Effector memory CD4-positive, alpha-beta T cell (primary cell): ENCODE results near the gene FAM193A.

Experiments used
- DNase-seq, 3 donors: peaks; one replicate each; pipeline ENCODE4 v3.0.0-alpha.2; 2020
- H3K27ac ChIP-seq: 2 replicates; pipeline ENCODE4 v1.7.0; 2013; ENCODE audit warnings: mild to moderate bottlenecking, low read length, moderate library complexity; ENCODE audit not compliant: insufficient read depth, poor library complexity, severe bottlenecking
- H3K27me3 ChIP-seq: replicated peaks from 2 replicates; pipeline ENCODE4 v1.7.0; 2013; ENCODE audit warnings: mild to moderate bottlenecking, low read length; ENCODE audit not compliant: insufficient read depth, control insufficient read depth, poor library complexity, severe bottlenecking
- H3K36me3 ChIP-seq: 2 replicates; pipeline ENCODE4 v1.7.0; 2013; ENCODE audit warnings: mild to moderate bottlenecking, low read length, moderate library complexity; ENCODE audit not compliant: control insufficient read depth, insufficient read depth
- H3K4me1 ChIP-seq: 2 replicates; pipeline ENCODE4 v1.7.0; 2013; ENCODE audit warnings: low read length, mild to moderate bottlenecking; ENCODE audit not compliant: control insufficient read depth, insufficient read depth, poor library complexity, severe bottlenecking
- H3K4me3 ChIP-seq: 2 replicates; pipeline ENCODE4 v1.7.0; 2013; ENCODE audit warnings: low read length, low read depth, mild to moderate bottlenecking; ENCODE audit not compliant: insufficient read depth, poor library complexity, severe bottlenecking
- H3K9me3 ChIP-seq: 2 replicates; pipeline ENCODE4 v1.7.0; 2013; ENCODE audit warnings: mild to moderate bottlenecking, low read length, moderate library complexity; ENCODE audit not compliant: control insufficient read depth
- total RNA-seq, 3 donors: gene quantifications; one replicate each; lab custom pipeline; 2026; lab: John Stamatoyannopoulos, UW

Gene FAM193A
- 51.4 to 92.4 (median 53.8) reads per million in 3 donors for total RNA-seq

- peak; percentile 98 to 99 (median 98) for DNase-seq
- Histone ChIP-seq H3K4me3 (peak within 1 kb of the TSS; percentile 79), H3K36me3 (no peaks in the 10 kb centered on the region), H3K9me3 (no peaks in the 10 kb centered on the region), H3K4me1 (peaks cover 18% of the 10 kb centered on the region), H3K27me3 (no peaks in the 10 kb centered on the region), H3K27ac (peak within 1 kb of the TSS; percentile 84)
These were observed at the start of gene FAM193A for GRCh38 chr4:2536193-2537010. FAM193A (plus strand) TSS chr4:2536647; CDS start chr4:2536916, 269 bp downstream.

GRCh38 chr4:2486981-2487380 is 49.5 kb upstream of the FAM193A start:
- H3K4me1 ChIP-seq = peaks cover 51% of the 10 kb centered on the region

GRCh38 chr4:2487632-2488031 is 48.8 kb upstream of the FAM193A start:
- DNase-seq = no peak
- no peak overlapping the region for H3K4me3 ChIP-seq

More at GRCh38 chr4:2486981-2487380, 49.5 kb upstream of the FAM193A start:
- Histone ChIP-seq H3K4me3 (no peak overlapping the region), H3K36me3 (peaks cover 21% of the 10 kb centered on the region), H3K27ac (no peak overlapping the region), H3K27me3 (no peaks in the 10 kb centered on the region), H3K9me3 (no peaks in the 10 kb centered on the region)
- no peak for DNase-seq

GRCh38 chr4:2489081-2489805 is 47.2 kb upstream of the FAM193A start:
- Histone ChIP-seq H3K27me3 (no peaks in the 10 kb centered on the region), H3K9me3 (no peaks in the 10 kb centered on the region), H3K4me1 (peaks cover 34% of the 10 kb centered on the region), H3K27ac (no peak overlapping the region), H3K4me3 (no peak overlapping the region), H3K36me3 (peaks cover 40% of the 10 kb centered on the region)
- no peak for DNase-seq

More at GRCh38 chr4:2487632-2488031, 48.8 kb upstream of the FAM193A start:
- Histone ChIP-seq H3K27ac (peak overlapping the region; percentile 47), H3K36me3 (peaks cover 28% of the 10 kb centered on the region), H3K9me3 (no peaks in the 10 kb centered on the region), H3K27me3 (no peaks in the 10 kb centered on the region), H3K4me1 (peaks cover 45% of the 10 kb centered on the region)

- DNase-seq = no peak
- Histone ChIP-seq H3K4me3 (no peak overlapping the region), H3K27me3 (no peaks in the 10 kb centered on the region), H3K27ac (no peak overlapping the region), H3K9me3 (no peaks in the 10 kb centered on the region), H3K4me1 (peaks cover 27% of the 10 kb centered on the region), H3K36me3 (peaks cover 44% of the 10 kb centered on the region)
These were observed 46.5 kb upstream of the FAM193A start for GRCh38 chr4:2489841-2490552.

- H3K4me3 ChIP-seq = no peak overlapping the region
- peaks cover under 1% of the 10 kb centered on the region for H3K4me1 ChIP-seq
- H3K27me3 ChIP-seq = no peaks in the 10 kb centered on the region
- no peaks in the 10 kb centered on the region for H3K9me3 ChIP-seq
- H3K27ac ChIP-seq = no peak overlapping the region
- no peak for DNase-seq
- H3K36me3 ChIP-seq = peaks cover 69% of the 10 kb centered on the region
These were observed 43.5 kb upstream of the FAM193A start for GRCh38 chr4:2492970-2493369.

GRCh38 chr4:2494992-2495391 is 41.5 kb upstream of the FAM193A start:
- Histone ChIP-seq H3K9me3 (no peaks in the 10 kb centered on the region), H3K4me3 (no peak overlapping the region), H3K27ac (no peak overlapping the region), H3K27me3 (no peaks in the 10 kb centered on the region), H3K4me1 (no peaks in the 10 kb centered on the region), H3K36me3 (peaks cover 84% of the 10 kb centered on the region)
- DNase-seq = no peak

- Histone ChIP-seq H3K36me3 (peaks cover 86% of the 10 kb centered on the region), H3K9me3 (no peaks in the 10 kb centered on the region), H3K4me1 (no peaks in the 10 kb centered on the region), H3K27ac (no peak overlapping the region), H3K4me3 (no peak overlapping the region), H3K27me3 (no peaks in the 10 kb centered on the region)
- DNase-seq = no peak
These were observed 39.1 kb upstream of the FAM193A start for GRCh38 chr4:2497324-2497723.

- peaks cover 82% of the 10 kb centered on the region for H3K36me3 ChIP-seq
- H3K4me1 ChIP-seq = no peaks in the 10 kb centered on the region
- no peak for DNase-seq
- no peaks in the 10 kb centered on the region for H3K9me3 ChIP-seq
- H3K27ac ChIP-seq = no peak overlapping the region
- H3K4me3 ChIP-seq = no peak overlapping the region
- no peaks in the 10 kb centered on the region for H3K27me3 ChIP-seq
These were observed 38.5 kb upstream of the FAM193A start for GRCh38 chr4:2497931-2498330.
